Kidney (tissue), 14 donors: Measurements from ENCODE around the gene MEGF11. TPM values are rescaled to one million over a fixed set of nuclear protein-coding genes. Genes with fewer than 3 reads are reported as not detected.

Source experiments
- DNase-seq, 5 donors: peaks; one replicate each; pipeline ENCODE4 v3.0.0-alpha.2; 2013 to 2020
- FAIRE-seq: peaks from 2 replicates; lab custom pipeline; 2012; peaks lifted over from hg19 to GRCh38; lab: Jason Lieb, UNC
- H3K27ac ChIP-seq, 2 donors: one replicate each; pipeline ENCODE4 v1.7.0; 2013; ENCODE audit warnings: low read depth in 2 of 2, low read length in 2 of 2, inconsistent platforms in 1 of 2
- H3K27me3 ChIP-seq: one replicate; pipeline ENCODE4 v1.7.1; 2013; ENCODE audit warnings: low read length, inconsistent platforms; ENCODE audit not compliant: control insufficient read depth, insufficient read depth
- H3K36me3 ChIP-seq, 3 donors: one replicate each; pipeline versions ENCODE4 v1.7.0 to v1.7.1; 2013; ENCODE audit warnings: low read length in 3 of 3, control low read depth in 1 of 3, inconsistent platforms in 1 of 3; ENCODE audit not compliant: insufficient read depth in 3 of 3, control insufficient read depth in 2 of 3
- H3K4me1 ChIP-seq, 3 donors: one replicate each; pipeline versions ENCODE4 v1.7.0 to v1.7.1; 2013; ENCODE audit warnings: low read length in 3 of 3, inconsistent platforms in 1 of 3, low read depth in 1 of 3; ENCODE audit not compliant: control insufficient read depth in 2 of 3, insufficient read depth in 2 of 3
- H3K4me3 ChIP-seq, 3 donors: one replicate each; pipeline versions ENCODE4 v1.7.0 to v1.8.1; 2013; ENCODE audit warnings: low read length in 3 of 3, control low read depth in 1 of 3, inconsistent platforms in 1 of 3
- H3K9ac ChIP-seq, 3 donors: one replicate each; pipeline versions ENCODE4 v1.7.0 to v1.7.1; 2013; ENCODE audit warnings: low read length in 3 of 3, control low read depth in 1 of 3, inconsistent platforms in 1 of 3
- H3K9me3 ChIP-seq, 3 donors: one replicate each; pipeline versions ENCODE4 v1.7.0 to v1.7.1; 2013; ENCODE audit warnings: low read length in 3 of 3, control low read depth in 1 of 3, inconsistent platforms in 1 of 3; ENCODE audit not compliant: control insufficient read depth in 2 of 3, insufficient read depth in 1 of 3
- intact Hi-C: fragments of 100-400 bp; cut with DNase I; formaldehyde crosslinking; loops from one replicate; pipeline ENCODE4 v1.11.1; 2022
- polyA plus RNA-seq: library from polyadenylated mRNA; stranded (reverse); fragments of 350-450 nt; fragmentation: Illumina TruSeq; extraction: RNeasy Lipid Tissue Mini Kit (QIAGEN cat#74804); gene quantifications from one replicate; pipeline ENCODE4 v1.2.3, GENCODE V29; 2014; ENCODE audit warnings: low read depth, low replicate concordance; ENCODE audit not compliant: insufficient read depth
- total RNA-seq: library from RNA; stranded (reverse); fragmentation: NEBNext Ultra II Directional; extraction: Animal tissue kit (Norgen Biotek cat#: 25700); gene quantifications from one replicate; pipeline ENCODE4 v1.2.1, GENCODE V29; 2021
- TF ChIP-seq, protein P1 (sequence below): IDR thresholded peaks from 3 replicates; pipeline ENCODE4 v1.5.1; 2012; ENCODE audit warnings: mild to moderate bottlenecking, moderate library complexity, borderline replicate concordance; ENCODE audit not compliant: insufficient read depth; ENCODE audit errors: extremely low read depth
- donor health status: control.
- donor health status: control.
- donor health status: control.
- donor health status: control.
- donor health status: control.
- donor health status: DM: yes; HTN: yes; CAD: no.
- donor health status: Normal renal cell carcinoma (clear cell type).

MEGF11 gene
- total and polyA plus RNA-seq, 2 donors from 2014 or later = 10.4 to 41.8 TPM

DNA sequence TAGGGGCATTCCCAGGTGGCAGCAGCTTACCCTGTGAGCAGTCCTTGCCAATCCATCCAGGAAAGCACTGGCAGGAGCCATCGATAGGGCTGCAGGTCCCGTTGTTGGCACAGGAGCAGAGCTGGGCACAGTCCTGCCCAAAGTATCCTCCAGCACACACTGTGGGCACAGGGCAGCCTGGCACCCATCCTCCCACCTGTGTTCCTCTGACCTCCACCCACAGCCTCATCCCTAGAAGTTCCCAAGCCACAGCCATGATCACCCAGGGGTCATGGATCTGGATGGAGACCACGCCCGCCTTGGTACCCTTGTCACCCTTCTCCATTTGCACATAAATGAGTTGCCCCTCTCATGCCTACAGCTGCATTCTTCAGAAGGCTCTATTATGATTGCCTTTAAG lies 335.6 kb downstream of the MEGF11 start:
- Histone ChIP-seq H3K9ac (no peak overlapping the region), H3K36me3 (no peaks in the 10 kb centered on the region), H3K4me3 (no peak overlapping the region), H3K9me3 (no peaks in the 10 kb centered on the region), H3K4me1 (peaks cover 0 to 4% (median 0%) of the 10 kb centered on the region in 3 donors), H3K27ac (no peak overlapping the region), H3K27me3 (no peaks in the 10 kb centered on the region)
- DNase-seq (no peak), FAIRE-seq (no peak)
- TF ChIP-seq, protein P1, sequence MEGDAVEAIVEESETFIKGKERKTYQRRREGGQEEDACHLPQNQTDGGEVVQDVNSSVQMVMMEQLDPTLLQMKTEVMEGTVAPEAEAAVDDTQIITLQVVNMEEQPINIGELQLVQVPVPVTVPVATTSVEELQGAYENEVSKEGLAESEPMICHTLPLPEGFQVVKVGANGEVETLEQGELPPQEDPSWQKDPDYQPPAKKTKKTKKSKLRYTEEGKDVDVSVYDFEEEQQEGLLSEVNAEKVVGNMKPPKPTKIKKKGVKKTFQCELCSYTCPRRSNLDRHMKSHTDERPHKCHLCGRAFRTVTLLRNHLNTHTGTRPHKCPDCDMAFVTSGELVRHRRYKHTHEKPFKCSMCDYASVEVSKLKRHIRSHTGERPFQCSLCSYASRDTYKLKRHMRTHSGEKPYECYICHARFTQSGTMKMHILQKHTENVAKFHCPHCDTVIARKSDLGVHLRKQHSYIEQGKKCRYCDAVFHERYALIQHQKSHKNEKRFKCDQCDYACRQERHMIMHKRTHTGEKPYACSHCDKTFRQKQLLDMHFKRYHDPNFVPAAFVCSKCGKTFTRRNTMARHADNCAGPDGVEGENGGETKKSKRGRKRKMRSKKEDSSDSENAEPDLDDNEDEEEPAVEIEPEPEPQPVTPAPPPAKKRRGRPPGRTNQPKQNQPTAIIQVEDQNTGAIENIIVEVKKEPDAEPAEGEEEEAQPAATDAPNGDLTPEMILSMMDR = no peak
- intact Hi-C loops = no loop called here

DNA sequence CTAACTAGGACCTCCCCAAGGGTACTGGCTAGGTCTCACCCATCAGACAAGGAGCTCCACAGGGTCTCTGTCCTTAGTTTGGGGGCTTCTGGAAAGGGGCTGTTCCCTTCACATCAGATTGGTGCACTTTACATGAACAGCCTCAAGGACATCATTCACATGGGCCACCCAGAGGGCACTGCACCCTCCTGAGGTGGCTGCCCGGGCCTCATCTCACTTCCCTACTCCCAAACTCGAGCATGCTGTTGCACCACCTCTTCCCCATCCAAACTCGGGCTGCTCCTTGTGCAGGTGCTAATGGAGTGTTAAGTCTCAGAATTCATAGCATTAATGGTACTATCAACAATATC lies 336.2 kb downstream of the MEGF11 start:
- no peak for DNase-seq
- Histone ChIP-seq H3K27me3 (no peaks in the 10 kb centered on the region), H3K4me3 (no peak overlapping the region), H3K9me3 (no peaks in the 10 kb centered on the region), H3K27ac (no peak overlapping the region), H3K36me3 (peaks cover 0 to 2% (median 0%) of the 10 kb centered on the region in 3 donors), H3K9ac (no peak overlapping the region), H3K4me1 (peaks cover 0 to 4% (median 0%) of the 10 kb centered on the region in 3 donors)
- TF ChIP-seq, protein P1 = no peak
- FAIRE-seq = no peak
- intact Hi-C loops = no loop called here

GRCh38 chr15:65916664-65917406 lies 336.7 kb downstream of the MEGF11 start:
- Histone ChIP-seq H3K4me3 (no peak overlapping the region), H3K36me3 (peaks cover 0 to 2% (median 0%) of the 10 kb centered on the region in 3 donors), H3K4me1 (peaks cover 0 to 4% (median 0%) of the 10 kb centered on the region in 3 donors), H3K9ac (no peak overlapping the region), H3K27me3 (no peaks in the 10 kb centered on the region), H3K9me3 (no peaks in the 10 kb centered on the region), H3K27ac (no peak overlapping the region)
- FAIRE-seq = no peak
- intact Hi-C loops = no loop called here
- peak; percentile 83 to 90 (median 85) for DNase-seq
- TF ChIP-seq, protein P1 = peak; percentile 65
